Activated CD8-positive, alpha-beta memory T cell treated with anti-CD3 and anti-CD28 coated beads for 48 hours (primary cell): Measurements from ENCODE around the gene NUDCD3.

ENCODE experiments used
- DNase-seq, 3 experiments: peaks; one replicate each; pipeline ENCODE4 v3.0.0-alpha.2; 2020; ENCODE audit warnings: low read depth in 2 of 3, low spot score in 2 of 3

The NUDCD3 gene

GRCh38 chr7:44402401-44403060, 87.9 kb downstream of the NUDCD3 start:
- DNase-seq: no peak

GRCh38 chr7:44401692-44402091, 88.8 kb downstream of the NUDCD3 start:
- no peak for DNase-seq

GRCh38 chr7:44400033-44400511, 90.4 kb downstream of the NUDCD3 start:
- DNase-seq: no peak

GRCh38 chr7:44398953-44399574, 91.4 kb downstream of the NUDCD3 start:
- no peak for DNase-seq

- no peak for DNase-seq
Measured at GRCh38 chr7:44398511-44398911, 91.9 kb downstream of the NUDCD3 start.

GRCh38 chr7:44396931-44397545, 93.4 kb downstream of the NUDCD3 start:
- no peak for DNase-seq

- DNase-seq: no peak
Measured at GRCh38 chr7:44396496-44396895, 94.0 kb downstream of the NUDCD3 start.

GRCh38 chr7:44395067-44395466, 95.4 kb downstream of the NUDCD3 start:
- no peak for DNase-seq

- DNase-seq: no peak
Measured at GRCh38 chr7:44394636-44395035, 95.8 kb downstream of the NUDCD3 start.

GRCh38 chr7:44394112-44394447, 96.4 kb downstream of the NUDCD3 start:
- DNase-seq: no peak

- no peak for DNase-seq
Measured at GRCh38 chr7:44393238-44394111, 97.0 kb downstream of the NUDCD3 start.

- no peak for DNase-seq
Measured at GRCh38 chr7:44392618-44393010, 97.8 kb downstream of the NUDCD3 start.

GRCh38 chr7:44391746-44392617, 98.5 kb downstream of the NUDCD3 start:
- no peak for DNase-seq

GRCh38 chr7:44391171-44391570, 99.3 kb downstream of the NUDCD3 start:
- DNase-seq: no peak

GRCh38 chr7:44390701-44391100, 99.8 kb downstream of the NUDCD3 start:
- no peak for DNase-seq

- no peak for DNase-seq
Measured at GRCh38 chr7:44388089-44388970, 102.1 kb downstream of the NUDCD3 start.

- DNase-seq: no peak
Measured at GRCh38 chr7:44387389-44387788, 103.1 kb downstream of the NUDCD3 start.

- no peak for DNase-seq
Measured at GRCh38 chr7:44386139-44386913, 104.1 kb downstream of the NUDCD3 start.
